GM19395 (cell line): ENCODE measurements around the gene SHPK.

ENCODE experiments used
- ATAC-seq: cut with Tn5 transposase; IDR thresholded peaks from one replicate; pipeline ENCODE4 v1.9.1; 2021; ENCODE audit warnings: mild to moderate bottlenecking, moderate library complexity; ENCODE audit not compliant: unreplicated experiment

The SHPK gene

DNA sequence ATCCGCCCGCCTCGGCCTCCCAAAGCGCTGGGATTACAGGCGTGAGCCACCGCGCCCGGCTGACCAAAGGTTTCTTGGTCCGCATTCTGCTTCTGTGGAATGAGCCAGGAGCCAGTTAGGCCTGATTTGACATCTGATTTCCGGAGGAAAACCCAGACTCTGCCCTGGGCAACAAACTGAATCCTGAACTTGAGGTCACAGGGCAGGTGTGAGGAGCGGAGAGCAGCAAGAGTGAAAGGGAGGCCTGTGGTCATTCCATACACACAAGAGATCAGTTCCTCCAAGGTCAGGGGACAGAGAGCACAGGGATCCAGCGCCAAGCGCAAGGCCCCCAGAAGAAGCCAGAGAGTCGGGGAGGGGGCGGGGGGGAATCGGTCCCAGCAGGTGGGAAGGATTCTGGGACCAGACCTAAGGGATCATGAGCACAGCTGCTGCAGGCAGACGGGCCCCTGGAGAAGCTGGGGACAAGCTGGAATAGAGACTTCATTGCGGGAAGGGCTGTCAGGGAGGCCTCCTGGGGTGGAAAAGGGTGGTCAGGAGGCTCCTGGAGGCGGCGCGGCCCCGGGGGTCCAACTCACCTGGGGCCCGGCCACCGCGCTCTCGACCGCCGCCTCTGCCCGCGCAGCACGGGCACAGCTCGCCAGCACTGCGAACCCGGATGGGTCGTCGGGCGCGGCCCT, 436 bp downstream of the SHPK start:
- ATAC-seq = peak; percentile 33

DNA sequence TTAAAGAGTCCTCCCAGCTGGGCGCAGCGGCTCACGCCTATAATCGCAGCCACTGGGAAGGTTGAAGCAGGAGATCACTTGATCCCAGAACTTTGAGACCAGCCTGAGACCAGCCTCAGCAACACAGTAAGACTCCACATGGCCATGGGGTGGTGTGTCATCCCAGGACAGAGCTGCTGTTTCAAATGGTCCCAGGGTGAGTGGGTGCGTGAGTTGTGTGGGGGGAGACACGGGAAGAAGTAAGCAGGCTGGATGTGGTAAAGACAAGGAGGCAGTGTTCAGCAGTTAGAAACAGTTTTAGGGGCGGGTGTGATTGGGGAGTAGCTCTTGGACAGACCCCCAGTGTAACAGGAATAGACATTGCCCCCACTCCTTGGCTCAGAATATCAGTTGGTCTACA, 3.8 kb downstream of the SHPK start:
- ATAC-seq = no peak

DNA sequence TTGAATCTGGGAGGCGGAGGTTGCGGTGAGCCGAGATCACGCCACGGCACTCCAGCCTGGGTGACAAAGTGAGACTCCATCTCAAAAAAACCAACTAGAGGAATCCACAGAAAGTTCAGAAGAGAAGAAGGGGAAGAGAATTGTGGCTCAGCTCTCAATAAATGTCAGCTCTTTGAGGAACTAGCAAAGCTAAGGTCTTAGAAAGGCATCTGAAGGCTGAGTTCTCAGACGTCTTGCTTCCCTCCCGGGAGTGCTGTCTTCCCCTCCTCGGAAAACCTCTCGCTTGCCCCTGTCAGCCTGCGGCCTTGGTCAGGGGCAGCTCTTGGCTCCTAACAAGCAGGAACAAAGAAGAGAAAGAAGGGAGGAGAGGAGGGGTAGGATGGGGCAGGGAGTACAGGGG, 5.3 kb downstream of the SHPK start:
- no peak for ATAC-seq

DNA sequence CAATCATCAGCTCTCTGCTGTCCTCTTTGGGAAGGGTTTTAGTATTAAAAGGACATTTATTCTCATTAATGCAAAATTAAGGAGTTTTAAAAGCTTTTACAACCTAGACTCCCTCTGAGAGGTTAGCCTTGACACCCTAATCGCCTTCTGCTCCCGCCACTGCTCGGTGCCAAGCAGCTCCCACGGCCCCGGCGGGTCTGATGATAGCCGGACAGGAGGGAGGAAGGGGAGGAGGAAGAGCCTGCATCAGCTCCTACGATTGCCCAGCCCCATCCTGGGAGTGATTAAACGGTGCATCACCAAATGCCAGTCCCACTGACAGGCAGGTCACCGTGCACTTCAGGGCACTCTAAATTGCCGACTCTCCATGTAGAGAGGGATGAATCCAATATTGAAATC, 8.3 kb downstream of the SHPK start:
- no peak for ATAC-seq

DNA sequence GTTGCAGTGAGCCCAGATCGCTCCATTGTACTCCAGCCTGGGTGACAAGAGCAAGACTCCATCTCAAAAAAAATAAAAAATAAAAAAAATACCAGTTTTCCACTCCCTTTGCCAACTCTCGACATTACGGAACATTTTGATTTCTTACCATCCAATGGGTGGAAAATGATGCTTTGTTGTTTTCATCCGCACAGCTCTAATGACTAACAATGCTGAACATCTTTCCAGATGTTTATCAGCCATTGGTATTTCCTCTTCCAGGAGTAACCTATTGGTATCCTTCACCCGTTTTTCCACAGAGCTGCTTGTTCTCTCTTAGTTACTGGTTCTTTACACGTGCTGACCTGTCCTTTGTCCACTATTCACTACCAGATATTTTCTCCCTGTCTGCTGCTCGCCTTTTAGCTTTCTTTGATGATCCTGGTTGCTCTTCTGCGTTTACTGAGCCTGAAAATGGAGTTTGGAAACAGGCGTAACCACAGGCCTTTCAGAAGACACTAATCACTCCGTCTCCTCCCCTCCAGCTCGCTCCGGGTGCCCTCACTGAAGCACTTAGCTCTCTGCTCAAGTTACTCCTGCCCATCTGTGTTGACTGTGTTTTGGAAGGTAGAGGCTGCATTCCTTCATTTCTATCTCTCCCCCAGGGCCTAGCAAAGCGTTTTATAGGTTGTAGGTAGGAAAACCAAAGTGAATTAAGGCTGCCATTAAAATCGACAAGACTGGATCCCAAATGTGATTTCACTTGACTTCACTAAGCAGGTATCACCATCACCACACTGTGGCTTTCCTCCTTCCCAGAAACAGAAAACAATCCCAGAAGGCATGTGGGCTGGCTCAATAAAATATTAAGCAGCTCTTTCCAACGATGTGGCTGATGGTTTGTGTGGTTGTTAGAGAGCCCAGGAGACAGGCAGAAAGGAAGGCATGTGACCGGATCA, 8.9 kb downstream of the SHPK start:
- no peak for ATAC-seq

DNA sequence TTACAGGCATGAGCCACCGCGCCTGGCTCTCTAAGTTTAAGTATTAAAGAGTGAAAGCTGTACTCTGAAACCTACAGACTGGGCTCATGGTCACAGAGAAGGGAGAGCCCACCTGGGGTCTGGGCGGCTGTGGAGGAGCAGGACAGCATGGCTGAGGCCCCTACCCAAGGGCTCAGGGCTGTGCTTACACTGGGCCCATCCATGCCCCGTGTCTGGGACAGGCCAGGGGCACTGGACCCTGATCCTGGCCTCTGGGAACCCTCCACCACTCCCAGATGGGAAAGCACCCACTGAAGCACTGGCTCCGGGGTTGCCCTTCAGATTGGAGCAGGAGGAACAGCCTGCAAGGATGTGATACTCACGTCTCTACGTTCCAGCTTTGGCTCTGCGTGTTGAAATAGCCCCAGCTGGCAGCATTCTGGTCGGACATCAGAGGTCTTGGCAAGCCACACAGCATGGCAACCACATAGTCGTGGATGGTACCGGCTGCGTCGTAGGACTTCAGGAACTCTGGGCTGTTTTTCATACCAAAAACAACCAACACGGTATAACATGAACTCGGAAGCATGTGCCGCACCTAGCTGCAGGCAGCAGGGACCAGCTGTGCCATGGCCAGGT, 13.0 kb downstream of the SHPK start:
- ATAC-seq = no peak

DNA sequence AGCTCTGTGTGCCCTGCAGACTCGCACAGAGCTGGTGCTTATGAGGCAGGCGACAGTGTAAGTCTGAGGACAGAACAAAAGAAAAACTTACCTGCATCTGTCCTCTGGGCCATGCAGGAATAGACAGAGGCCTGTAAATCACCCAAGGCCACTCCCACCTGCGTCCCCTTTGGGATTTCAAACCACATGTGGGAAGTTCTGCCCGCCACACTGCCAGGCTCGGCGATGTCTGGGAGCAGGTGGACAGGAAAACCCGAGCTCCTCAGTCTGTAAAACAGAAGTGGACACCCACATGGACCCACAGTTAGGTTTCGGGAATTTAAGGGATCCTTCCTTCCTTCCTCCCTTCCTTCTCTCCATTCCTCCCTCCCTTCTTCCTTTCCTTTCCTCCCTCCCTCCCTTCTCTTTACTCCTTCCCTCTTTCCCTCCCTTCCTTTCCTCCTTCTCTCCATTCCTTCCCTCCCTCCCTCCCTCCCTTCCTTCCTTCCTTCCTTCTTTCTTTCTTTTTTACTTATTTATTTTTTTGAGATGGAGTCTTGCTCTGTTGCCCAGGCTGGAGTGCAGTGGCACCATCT, 14.8 kb downstream of the SHPK start:
- ATAC-seq = no peak

DNA sequence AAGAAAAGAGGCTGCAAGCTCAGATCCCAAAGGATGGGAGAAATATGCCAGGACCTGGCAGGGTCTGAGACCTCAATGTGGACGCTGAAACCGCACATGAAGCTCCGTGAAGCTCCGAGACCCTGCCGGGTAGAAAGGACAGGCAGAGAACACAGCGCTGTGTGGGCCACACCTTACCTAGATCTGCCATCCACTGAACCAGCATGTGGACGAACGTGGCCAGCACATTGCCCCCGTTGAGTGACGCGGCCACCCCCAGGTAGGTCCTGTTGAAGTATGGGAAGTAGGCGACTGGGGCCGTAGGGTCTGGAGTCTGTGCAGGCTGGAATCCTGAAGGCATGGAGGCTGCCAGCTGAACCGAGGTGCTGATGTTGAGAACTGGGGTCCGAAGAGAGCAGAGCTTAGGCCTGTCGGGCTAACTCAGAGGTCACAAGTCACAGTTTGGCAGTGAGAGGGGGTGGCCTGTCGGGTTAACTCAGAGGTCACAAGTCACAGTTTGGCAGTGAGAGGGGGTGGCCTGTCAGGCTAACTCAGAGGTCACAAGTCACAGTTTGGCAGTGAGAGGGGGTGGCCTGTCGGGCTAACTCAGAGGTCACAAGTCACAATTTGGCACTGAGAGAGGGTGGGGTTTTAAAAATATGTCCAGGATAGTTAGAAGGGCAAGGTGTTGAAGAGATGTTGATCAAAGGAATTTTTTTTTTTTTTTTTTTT, 20.7 kb downstream of the SHPK start:
- no peak for ATAC-seq

DNA sequence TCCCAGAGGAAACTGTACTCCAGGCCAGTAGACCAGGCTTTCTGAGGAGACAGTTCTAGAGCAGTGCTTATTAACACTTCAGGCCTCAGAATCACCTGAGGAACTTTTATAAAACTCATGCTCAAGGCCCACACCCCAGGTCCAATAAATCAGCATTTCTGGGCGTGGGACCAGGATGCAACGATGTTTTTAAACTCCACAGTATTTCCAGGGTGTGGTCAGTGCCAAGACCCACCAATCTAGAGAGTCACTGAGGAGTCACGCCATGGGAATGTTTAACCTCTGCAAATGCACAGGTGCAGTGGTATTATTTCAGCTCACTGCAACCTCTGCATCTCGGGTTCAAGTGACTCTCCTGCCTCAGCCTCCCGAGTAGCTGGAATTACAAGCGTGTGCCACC, 22.9 kb downstream of the SHPK start:
- ATAC-seq = no peak

DNA sequence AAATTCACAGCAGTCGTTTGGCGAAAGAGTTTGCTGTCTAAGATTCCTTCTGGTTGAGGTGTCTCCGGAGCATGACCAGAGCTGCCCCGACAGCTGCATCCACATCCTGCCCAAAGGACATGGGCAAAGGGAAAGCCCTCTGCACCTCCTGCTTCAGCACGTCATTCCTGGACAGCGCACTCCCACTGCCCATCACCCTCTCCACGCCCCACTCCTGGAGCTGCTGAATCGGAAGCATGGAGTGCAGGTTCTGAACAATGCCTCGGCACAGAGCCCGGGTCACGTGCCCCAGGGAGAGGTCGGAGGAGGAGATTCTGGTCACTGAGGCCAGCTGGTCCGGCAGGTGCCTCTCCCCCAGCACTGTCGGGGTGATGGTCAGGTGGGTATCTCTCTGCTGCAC, 25.5 kb downstream of the SHPK start:
- ATAC-seq = no peak

DNA sequence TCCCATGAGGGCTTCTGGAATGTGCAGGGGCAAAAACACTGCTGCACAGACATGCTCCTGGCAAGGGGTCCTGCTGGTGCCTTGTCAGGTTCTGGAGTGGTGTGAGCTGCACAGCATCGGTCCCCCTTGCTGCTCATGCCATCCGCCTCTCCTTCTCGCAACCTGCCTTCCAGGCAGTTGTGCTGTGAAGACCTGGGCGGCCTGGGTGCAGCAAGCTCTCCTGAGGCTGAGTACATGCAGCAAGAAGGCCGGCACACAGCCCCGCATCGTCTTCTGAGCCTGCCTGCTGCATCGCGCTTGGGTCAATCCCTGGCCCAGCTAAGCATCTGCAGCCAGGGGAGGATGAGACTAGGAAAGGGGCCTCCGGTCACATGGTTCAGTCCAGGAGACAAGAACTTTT, 26.4 kb downstream of the SHPK start:
- no peak for ATAC-seq

DNA sequence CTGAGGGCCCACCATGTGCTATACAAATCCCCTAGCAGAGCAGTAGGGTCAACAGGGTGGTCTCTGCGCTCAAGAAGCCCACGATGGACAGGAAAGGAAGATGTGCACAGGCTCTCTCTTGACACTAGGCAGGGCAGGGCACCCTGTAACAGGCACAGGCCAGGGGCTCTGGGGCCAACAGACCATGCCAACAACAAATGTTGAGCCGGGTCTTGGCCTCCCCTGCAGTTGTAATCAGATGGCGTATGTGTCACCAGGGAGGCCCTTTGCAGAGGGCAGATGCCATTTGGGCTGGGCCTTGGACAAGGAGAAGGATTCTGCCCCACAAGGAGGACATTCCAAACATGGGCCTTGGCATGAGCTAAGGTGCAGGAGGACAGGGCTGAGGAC, 32.2 kb downstream of the SHPK start:
- ATAC-seq = no peak

DNA sequence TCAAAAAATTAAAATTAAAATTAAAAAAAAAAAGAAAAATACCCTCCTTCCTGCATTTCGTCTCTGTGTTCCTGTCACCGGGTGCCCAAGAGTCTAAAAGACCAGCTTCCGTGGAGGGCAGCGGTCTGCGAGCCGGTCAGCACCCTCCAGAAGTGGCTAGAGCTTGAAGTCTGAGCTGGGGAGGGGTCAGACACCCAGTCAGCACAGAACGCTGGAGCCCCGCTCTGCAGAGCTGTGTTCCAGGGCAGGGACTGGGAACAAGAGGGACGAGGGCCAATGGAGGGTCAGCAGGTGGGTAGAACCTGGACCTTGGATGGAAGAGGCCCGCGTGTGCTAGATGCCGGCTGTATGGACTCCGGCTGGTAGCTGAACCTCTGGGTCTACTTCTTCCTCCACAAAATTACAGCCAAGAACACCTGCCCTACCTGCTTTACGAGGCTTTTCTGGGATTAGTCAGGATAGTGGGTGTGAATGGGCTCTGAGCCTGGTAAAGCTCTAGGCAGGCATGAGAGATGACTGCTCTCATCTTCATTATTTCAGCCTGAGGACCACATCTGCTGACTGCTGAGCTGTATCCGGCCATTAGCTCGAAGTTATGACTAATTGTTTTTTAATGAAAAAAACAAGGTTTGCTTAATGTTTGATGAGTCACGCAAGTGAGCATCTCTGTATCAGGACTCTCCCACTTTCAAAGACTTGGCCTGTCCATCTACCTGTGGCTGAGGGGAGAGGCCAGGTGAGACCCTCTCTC, 32.8 kb downstream of the SHPK start:
- ATAC-seq = no peak

DNA sequence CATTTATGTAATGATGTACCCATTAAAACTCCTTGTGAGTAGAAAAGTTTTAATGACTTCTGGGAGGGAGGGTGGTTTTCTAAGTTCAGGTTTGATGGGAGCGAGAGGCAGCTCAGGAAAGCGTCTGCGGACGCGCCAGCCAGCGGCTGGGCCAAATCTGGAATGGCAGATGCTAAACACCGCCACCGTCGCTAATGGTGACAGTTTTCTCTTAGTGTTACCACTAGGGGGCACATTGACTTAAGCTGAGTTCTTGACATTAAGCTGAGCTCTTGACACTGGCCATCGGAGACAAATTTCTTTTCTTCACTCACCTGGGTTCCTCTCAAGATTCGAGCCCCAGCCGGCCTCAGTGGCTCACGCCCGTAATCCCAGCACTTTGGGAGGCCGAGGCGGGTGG, 33.6 kb downstream of the SHPK start:
- no peak for ATAC-seq

DNA sequence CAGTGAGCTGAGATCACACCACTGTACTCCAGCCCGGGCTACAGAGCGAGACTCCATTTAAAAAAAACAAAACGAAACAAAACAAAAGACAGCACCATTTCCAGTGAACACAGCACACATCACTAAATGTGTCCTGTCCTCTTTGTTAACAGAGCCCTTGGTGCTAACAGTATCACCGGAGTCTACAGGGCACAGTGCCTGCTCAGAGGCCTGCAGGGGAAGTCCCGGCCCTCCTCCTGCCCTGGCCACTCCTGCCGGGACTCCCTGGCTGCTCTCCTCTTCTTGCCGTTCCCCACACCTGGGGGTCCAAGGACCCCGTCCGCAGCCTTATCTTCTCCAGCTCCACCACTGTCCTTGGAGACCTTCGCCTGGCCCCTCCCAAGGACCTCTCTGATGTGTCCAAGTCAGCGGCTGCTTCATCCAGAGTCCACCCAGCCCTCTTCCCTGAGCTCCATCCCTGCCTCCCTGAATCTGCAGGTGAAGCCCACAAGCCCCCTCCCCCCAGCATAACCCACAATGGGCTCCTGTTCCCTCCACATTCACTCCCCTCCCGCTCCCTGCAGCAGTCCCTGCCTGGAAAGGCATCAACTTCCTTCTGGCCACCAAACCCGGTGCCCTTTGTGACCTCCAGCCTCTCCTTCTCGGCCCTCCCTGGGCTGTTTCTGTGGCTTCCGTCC, 35.4 kb downstream of the SHPK start:
- no peak for ATAC-seq

DNA sequence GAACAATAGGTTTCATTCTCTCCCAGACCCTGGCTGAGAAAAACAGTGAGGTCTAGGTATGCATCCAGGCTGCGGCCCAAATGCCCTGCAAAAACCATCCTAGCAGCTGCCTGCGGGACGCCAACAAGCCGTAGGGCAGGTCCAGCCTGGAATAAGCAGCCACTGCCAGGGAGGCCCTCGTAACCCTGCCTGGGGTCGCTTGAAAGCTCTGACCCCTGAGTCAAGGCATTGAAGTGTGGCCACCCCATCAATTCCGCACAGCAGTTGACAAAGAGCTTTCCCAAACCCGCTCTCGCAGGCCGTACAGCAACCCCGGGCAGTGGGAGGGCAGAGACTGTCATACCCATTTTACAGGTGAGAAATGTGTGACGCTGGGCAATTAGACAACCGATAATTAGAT, 38.0 kb downstream of the SHPK start:
- ATAC-seq = no peak

DNA sequence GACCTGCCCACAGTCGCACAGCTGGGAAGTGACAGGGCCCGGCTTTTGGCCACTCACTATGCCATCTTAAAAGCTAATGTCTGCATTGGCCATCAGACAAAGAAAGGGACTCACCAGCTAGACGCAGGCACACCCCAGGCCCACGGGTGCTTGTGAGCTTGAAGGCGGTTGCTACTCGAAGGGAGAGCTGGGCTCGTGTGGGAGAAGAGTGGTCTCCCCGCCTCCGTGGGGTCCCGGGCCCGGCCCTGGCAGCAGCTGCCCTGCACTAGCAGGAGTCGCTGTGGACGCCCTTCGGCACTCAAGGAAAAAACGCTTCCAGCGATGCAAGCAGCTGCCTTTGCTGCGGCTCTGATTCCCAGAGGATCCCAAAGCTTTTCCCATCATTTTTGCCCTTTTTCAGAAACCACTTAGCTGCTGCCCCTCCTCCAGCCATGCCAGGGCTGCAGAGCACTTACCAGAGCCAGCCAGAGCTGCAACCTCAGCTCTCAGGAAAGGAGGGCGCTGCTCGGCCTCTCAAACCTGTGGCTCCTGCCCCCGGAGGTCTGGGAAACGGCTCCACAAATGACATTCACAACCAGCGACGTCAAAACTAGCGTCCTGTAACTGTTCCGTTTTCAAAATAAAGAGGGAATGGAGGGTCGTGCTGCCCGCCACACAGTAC, 39.1 kb downstream of the SHPK start:
- no peak for ATAC-seq

DNA sequence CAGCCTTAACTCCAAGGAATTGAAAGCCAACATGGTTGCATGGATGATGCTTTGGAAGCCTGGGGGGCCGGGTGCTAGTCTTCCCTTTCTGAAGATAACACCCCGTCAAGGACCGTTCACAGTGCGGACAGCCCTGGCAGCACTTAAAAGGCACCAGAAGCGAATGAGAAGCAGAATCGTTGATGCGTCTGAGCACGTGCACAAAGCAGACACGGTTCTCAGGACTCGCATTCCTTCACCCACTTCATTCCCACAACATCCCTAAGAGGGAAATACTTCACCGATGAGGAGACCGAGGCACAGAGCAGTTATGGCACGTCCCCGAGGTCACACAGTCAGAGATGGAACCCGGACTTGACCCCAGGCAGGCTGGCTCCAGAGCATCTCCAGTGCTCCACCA, 41.1 kb downstream of the SHPK start:
- no peak for ATAC-seq
